ENCODE measurements around the gene RAF1.
"Not testable (repeated sequence)": the region's sequence is repeated elsewhere in the genome, so short reads cannot be mapped to it uniquely, and the experiment has no call there.

Gene RAF1

DNA sequence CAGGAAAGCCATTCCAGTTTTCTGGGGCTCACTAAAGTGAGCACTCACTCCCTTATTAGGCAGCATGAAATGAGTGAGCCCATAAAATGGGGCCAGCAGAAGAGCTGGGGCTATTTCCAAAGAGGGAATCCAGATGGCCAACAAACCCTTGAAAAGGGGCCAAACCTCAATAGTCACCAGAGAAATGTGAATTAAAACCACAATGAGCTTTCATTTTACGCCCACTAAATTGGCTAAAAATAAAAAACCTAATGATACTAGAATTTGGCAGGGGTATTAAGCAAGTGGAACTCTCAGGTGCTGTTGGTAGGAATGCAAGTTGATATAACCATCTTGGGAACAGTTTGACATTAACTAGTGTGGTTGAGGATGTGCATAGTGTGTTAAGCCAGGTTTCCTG is 42.1 kb upstream of the RAF1 start:
- DNase-seq (ENCODE audit: low read depth) = no peak
- H3K4me3 ChIP-seq (ENCODE audit: low read depth, low read length) = no peak overlapping the region
- TF ChIP-seq, protein P1, sequence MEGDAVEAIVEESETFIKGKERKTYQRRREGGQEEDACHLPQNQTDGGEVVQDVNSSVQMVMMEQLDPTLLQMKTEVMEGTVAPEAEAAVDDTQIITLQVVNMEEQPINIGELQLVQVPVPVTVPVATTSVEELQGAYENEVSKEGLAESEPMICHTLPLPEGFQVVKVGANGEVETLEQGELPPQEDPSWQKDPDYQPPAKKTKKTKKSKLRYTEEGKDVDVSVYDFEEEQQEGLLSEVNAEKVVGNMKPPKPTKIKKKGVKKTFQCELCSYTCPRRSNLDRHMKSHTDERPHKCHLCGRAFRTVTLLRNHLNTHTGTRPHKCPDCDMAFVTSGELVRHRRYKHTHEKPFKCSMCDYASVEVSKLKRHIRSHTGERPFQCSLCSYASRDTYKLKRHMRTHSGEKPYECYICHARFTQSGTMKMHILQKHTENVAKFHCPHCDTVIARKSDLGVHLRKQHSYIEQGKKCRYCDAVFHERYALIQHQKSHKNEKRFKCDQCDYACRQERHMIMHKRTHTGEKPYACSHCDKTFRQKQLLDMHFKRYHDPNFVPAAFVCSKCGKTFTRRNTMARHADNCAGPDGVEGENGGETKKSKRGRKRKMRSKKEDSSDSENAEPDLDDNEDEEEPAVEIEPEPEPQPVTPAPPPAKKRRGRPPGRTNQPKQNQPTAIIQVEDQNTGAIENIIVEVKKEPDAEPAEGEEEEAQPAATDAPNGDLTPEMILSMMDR (IDR thresholded peaks at IDR 0.05; ENCODE audit: insufficient read depth, low read depth, low read length, missing control alignments) = no peak

DNA sequence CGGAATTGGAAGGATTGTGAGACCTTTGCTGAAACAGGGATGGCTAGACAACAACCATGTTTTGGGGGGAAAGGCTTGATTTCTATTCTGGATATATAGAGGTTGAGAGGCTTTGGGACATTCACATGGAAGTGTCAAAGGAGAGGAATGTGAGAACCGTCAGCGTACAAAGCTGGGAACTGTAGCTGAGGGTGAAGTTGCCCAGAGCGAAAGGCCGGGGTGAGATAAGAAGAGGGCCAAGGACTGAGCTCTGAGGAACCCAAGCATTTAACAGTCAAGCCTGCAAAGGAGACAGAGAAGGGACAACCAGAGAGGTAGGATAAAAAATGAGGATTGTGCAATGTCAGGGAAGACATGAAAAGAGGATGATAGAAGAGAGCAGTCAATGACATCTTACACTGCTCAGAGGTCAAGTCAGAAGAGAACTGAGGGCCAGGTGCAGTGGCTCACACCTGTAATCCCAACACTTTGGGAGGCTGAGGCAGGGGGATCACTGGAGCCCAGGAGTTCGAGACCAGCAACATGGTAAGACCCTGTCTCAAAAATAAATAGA is 41.5 kb upstream of the RAF1 start:
- H3K4me3 ChIP-seq (ENCODE audit: low read depth, low read length) = no peak overlapping the region
- DNase-seq (ENCODE audit: low read depth) = no peak
- TF ChIP-seq, protein P1 (IDR thresholded peaks at IDR 0.05; ENCODE audit: insufficient read depth, low read depth, low read length, missing control alignments) = no peak

DNA sequence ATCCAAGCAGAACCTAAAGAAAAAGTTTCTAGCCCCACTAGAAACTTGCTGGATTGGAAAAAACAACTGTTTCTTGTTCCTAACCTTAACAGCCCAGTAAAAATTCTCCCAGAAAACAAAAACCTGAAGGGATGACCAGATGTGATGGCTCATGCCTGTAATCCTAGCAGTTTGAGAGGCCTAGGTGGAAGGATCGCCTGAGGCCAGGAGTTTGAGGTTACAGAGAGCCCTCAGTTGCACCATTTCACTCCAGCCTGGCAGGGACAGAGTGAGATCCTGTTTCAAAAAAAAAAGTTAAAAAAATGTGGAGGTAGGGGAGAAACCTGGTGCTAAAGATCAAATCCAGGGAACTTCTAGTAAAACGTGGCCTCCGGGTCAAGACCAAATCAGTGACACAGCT is 38.6 kb upstream of the RAF1 start:
- H3K4me3 ChIP-seq (ENCODE audit: low read depth, low read length) = no peak overlapping the region
- TF ChIP-seq, protein P1 (IDR thresholded peaks at IDR 0.05; ENCODE audit: insufficient read depth, low read depth, low read length, missing control alignments) = no peak
- DNase-seq (ENCODE audit: low read depth) = no peak

DNA sequence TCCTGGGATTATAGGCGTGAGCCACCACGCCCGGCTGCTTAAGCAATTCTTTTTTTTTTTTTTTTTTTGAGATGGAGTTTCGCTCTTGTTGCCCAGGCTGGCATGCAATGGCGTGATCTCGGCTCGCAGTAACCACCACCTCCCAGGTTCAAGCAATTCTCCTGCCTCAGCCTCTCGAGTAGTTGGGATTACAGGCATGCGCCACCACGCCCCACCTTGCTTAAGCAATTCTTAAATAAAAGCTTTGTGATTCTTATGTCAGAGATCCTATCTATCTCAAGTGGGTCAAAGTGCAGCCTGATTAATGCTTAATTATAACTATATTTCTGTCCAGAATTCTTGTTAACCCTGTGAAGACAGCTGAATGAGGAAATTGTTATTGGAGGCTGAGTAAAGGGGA is 37.7 kb upstream of the RAF1 start:
- DNase-seq (ENCODE audit: low read depth); H3K4me3 ChIP-seq (ENCODE audit: low read depth, low read length): not testable (repeated sequence)

DNA sequence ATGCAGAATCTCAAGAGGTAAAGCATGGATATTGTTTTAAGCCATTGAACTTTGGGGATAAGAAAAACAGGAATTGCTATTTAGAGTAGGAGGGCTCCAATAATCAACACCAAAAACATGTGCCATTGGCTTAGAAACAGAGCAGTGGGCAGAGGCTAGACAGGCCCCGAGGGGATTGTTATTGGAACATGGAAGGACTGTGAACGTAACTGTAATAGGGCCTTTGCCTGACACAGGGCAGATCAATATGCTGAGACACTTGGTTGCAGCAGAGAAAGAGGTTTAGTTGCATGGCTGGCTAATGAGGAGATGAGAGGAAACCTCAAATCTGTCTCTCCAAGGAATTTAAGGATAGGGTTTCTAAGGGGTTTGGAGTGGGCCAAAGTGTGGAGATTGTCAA is 36.9 kb upstream of the RAF1 start:
- no peak overlapping the region for H3K4me3 ChIP-seq (ENCODE audit: low read depth, low read length)
- no peak for DNase-seq (ENCODE audit: low read depth)
- TF ChIP-seq, protein P1 (IDR thresholded peaks at IDR 0.05; ENCODE audit: insufficient read depth, low read depth, low read length, missing control alignments) = no peak

DNA sequence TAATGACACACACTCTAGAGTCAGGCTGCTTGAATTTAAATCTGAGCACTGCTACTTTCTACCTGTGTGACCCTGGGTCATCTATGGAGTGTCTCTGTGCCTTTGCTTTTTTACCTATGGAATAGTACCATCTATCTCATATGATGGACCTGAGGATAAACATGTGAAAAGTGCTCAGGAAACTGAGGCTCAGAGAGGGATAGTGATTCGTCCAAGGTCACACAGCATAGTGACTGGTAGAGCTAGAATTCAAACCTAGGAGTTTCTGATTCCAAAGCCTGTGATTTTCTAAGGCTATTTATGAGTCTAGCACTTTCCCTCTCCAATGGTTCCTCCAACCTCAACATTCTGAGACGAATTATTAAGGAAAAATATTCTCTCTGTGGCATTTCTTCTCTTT is 32.0 kb upstream of the RAF1 start:
- TF ChIP-seq, protein P1 (IDR thresholded peaks at IDR 0.05; ENCODE audit: insufficient read depth, low read depth, low read length, missing control alignments) = no peak
- H3K4me3 ChIP-seq (ENCODE audit: low read depth, low read length) = no peak overlapping the region
- no peak for DNase-seq (ENCODE audit: low read depth)

DNA sequence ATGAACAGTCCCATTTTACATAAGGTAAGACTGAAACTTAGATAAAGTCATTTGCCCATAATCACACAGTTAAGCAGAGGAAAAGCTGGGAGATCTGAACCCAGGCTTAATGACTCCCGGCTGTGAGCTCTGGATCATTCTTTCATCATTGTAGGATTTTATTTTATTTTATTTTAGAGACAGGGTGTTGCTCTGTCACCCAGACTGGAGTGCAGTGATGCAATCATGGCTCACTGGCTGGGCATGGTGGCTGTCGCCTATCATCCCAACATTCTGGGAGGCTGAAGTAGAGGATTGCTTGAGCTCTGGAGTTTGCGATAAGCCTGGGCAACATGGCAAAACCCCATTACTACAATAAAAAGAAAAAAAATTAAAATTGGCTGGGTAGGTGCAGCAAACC is 31.2 kb upstream of the RAF1 start:
- TF ChIP-seq, protein P1 (IDR thresholded peaks at IDR 0.05; ENCODE audit: insufficient read depth, low read depth, low read length, missing control alignments) = no peak
- no peak overlapping the region for H3K4me3 ChIP-seq (ENCODE audit: low read depth, low read length)

More for the DNA sequence above, 31.2 kb upstream of the RAF1 start:
- DNase-seq (ENCODE audit: low read depth) = no peak

Measured in GM12865 (cell line).